ENCODE measurements around the gene TMEM187. TPM values are rescaled to one million over a fixed set of nuclear protein-coding genes. Genes with fewer than 3 reads are reported as not detected.

TMEM187 gene
- total RNA-seq, 2 donors from 2014 or later, result 4.8 to 8.1 TPM

DNA sequence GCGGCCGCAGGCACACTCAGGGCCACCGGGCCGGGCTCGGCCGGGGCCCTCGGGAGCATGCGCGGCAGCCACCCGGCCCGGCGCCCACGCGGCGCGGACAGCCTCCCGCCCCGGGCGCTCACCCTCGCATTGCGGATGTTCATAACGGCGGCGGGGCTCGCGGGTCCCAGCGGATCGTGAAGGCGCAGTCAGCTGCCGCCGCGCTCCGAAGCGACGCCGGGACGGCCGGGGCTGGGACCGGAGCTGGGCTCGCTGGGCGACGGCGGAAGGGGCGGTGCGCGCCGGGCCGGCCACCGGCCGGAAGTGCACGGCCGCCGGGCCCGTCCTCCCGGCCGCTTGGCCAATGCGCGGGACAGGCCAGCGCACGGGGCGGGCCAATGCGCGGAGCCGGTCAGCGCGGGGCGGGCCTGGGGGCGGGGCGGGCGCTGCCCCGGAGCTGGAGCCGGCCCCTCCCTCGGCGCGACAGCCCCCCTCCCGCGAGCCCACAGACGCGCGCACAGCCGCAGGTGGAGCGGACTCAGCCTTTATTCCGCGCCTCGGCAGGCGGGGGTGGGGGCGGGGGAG, 37.7 kb upstream of the TMEM187 start, which contains the start of gene NAA10:
TSS of gene NAA10 (minus strand) at position 276 of the 564 bp plus-strand sequence. CDS start at position 143, 133 bp downstream.
- peaks cover 8% of the 10 kb centered on the region for H3K36me3 ChIP-seq (ENCODE audit: control insufficient read depth, insufficient read depth, low read length)
- H3K4me3 Mint-ChIP-seq, result peak within 1 kb of the TSS; percentile 79
- TF ChIP-seq, protein P1, sequence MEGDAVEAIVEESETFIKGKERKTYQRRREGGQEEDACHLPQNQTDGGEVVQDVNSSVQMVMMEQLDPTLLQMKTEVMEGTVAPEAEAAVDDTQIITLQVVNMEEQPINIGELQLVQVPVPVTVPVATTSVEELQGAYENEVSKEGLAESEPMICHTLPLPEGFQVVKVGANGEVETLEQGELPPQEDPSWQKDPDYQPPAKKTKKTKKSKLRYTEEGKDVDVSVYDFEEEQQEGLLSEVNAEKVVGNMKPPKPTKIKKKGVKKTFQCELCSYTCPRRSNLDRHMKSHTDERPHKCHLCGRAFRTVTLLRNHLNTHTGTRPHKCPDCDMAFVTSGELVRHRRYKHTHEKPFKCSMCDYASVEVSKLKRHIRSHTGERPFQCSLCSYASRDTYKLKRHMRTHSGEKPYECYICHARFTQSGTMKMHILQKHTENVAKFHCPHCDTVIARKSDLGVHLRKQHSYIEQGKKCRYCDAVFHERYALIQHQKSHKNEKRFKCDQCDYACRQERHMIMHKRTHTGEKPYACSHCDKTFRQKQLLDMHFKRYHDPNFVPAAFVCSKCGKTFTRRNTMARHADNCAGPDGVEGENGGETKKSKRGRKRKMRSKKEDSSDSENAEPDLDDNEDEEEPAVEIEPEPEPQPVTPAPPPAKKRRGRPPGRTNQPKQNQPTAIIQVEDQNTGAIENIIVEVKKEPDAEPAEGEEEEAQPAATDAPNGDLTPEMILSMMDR (conservative IDR thresholded peaks at IDR 0.05), result no peak
- WGBS, 2 experiments (ENCODE audit: insufficient coverage in 1 of 2, insufficient read length in 1 of 2), result 0% methylated on average over 74 of the region's 87 CpGs; no CpG with 5 or more reads in 1 of the 2 experiments
- no peaks in the 10 kb centered on the region for H3K4me1 ChIP-seq (ENCODE audit: control insufficient read depth, insufficient read depth, low read length)
- H3K4me3 ChIP-seq (ENCODE audit: low read length), result peak within 1 kb of the TSS; percentile 85
- H3K9me3 ChIP-seq (ENCODE audit: control insufficient read depth, low read length), result no peaks in the 10 kb centered on the region
- H3K27me3 Mint-ChIP-seq (ENCODE audit: insufficient read depth), result peaks cover 1% of the 10 kb centered on the region
- H3K36me3 Mint-ChIP-seq (ENCODE audit: low read depth), result peaks cover 13% of the 10 kb centered on the region
- H3K27ac Mint-ChIP-seq, result peak within 1 kb of the TSS; percentile 58
- peak within 1 kb of the TSS; percentile 38 for H3K9ac ChIP-seq (ENCODE audit: extremely low read depth, low read length, poor library complexity, severe bottlenecking)
- peaks cover 75% of the 10 kb centered on the region for H3K9me3 Mint-ChIP-seq
- DNase-seq, result peak; percentile 83
- peaks cover 5% of the 10 kb centered on the region for H3K4me1 Mint-ChIP-seq
- no peaks in the 10 kb centered on the region for H3K27me3 ChIP-seq (ENCODE audit: control insufficient read depth, insufficient read depth, low read length, poor library complexity, severe bottlenecking)
- no peak within 1 kb of the TSS for H3K27ac ChIP-seq (ENCODE audit: low read depth, low read length)

DNA sequence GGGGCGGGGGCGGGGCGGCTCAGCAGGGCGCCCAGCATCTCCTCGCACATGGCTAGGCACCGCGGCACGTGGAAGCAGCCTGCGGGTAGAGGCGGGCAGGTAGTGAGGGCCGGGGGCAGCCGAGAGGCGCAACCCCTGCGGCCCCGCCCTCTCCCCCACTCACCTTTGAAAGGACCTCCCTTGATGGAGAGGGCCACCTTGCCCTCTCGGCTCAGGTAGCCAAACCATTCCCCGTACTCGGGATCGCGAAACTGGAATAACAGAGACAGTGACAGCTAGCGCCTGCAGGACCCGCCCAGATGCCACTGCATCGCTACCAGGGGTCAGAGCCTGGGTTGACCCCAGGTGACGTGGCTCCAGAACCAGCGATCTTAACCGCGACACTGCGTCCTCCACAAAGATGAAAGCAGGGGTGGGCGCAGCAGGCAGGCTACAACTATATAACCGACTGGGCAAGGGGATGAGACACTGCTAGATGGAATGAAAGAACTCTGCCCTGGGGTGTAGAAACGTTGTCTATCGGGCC, 37.2 kb upstream of the TMEM187 start:
- no peaks in the 10 kb centered on the region for H3K9me3 ChIP-seq (ENCODE audit: control insufficient read depth, low read length)
- H3K4me1 ChIP-seq (ENCODE audit: control insufficient read depth, insufficient read depth, low read length), result no peaks in the 10 kb centered on the region
- H3K36me3 ChIP-seq (ENCODE audit: control insufficient read depth, insufficient read depth, low read length), result peaks cover 8% of the 10 kb centered on the region
- H3K4me1 Mint-ChIP-seq, result peaks cover 5% of the 10 kb centered on the region
- peak overlapping the region; percentile 44 for H3K4me3 Mint-ChIP-seq
- peak overlapping the region; percentile 52 for H3K27ac Mint-ChIP-seq
- peak; percentile 75 for DNase-seq
- H3K9ac ChIP-seq (ENCODE audit: extremely low read depth, low read length, poor library complexity, severe bottlenecking), result no peak overlapping the region
- TF ChIP-seq, protein P1 (conservative IDR thresholded peaks at IDR 0.05), result no peak
- H3K4me3 ChIP-seq (ENCODE audit: low read length), result no peak overlapping the region
- 27 to 77% methylated on average over 4 to 30 of the region's 32 CpGs for WGBS, 2 experiments (ENCODE audit: insufficient coverage in 1 of 2, insufficient read length in 1 of 2)
- H3K27me3 Mint-ChIP-seq (ENCODE audit: insufficient read depth), result peaks cover 1% of the 10 kb centered on the region
- peaks cover 13% of the 10 kb centered on the region for H3K36me3 Mint-ChIP-seq (ENCODE audit: low read depth)
- peaks cover 77% of the 10 kb centered on the region for H3K9me3 Mint-ChIP-seq
- H3K27ac ChIP-seq (ENCODE audit: low read depth, low read length), result no peak overlapping the region
- H3K27me3 ChIP-seq (ENCODE audit: control insufficient read depth, insufficient read depth, low read length, poor library complexity, severe bottlenecking), result no peaks in the 10 kb centered on the region

DNA sequence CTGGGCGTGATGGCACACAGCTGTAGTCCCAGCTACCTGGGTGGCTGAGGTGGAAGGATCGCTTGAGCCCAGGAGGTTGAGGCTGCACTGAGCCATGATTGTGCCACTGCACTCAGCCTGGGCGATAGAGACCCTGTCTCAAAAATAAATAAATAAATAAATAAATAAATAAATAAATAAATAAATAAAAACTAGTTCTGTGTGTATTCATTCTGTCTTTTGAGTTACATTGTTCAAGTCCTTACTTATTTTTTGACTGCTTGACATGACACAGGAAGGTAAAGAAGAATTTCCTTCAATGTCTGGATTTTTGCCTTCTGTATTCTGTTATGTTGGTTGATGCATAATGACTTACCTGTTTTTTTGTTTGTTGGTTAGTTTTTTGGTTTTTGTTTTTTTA, 35.5 kb upstream of the TMEM187 start:
- TF ChIP-seq, protein P1 (conservative IDR thresholded peaks at IDR 0.05), result no peak
- no peaks in the 10 kb centered on the region for H3K4me1 ChIP-seq (ENCODE audit: control insufficient read depth, insufficient read depth, low read length)
- Mint-ChIP-seq H3K27me3 (ENCODE audit: insufficient read depth) (peaks cover 1% of the 10 kb centered on the region), H3K27ac (no peak overlapping the region), H3K36me3 (ENCODE audit: low read depth) (peaks cover 6% of the 10 kb centered on the region), H3K4me3 (no peak overlapping the region), H3K9me3 (peaks cover 67% of the 10 kb centered on the region), H3K4me1 (peaks cover 5% of the 10 kb centered on the region)
- H3K9ac ChIP-seq (ENCODE audit: extremely low read depth, low read length, poor library complexity, severe bottlenecking), result no peak overlapping the region
- H3K36me3 ChIP-seq (ENCODE audit: control insufficient read depth, insufficient read depth, low read length), result peaks cover 3% of the 10 kb centered on the region
- H3K9me3 ChIP-seq (ENCODE audit: control insufficient read depth, low read length), result no peaks in the 10 kb centered on the region
- H3K27me3 ChIP-seq (ENCODE audit: control insufficient read depth, insufficient read depth, low read length, poor library complexity, severe bottlenecking), result no peaks in the 10 kb centered on the region
- DNase-seq, result no peak
- H3K4me3 ChIP-seq (ENCODE audit: low read length), result no peak overlapping the region
- no peak overlapping the region for H3K27ac ChIP-seq (ENCODE audit: low read depth, low read length)
- WGBS, 2 experiments (ENCODE audit: insufficient coverage in 1 of 2, insufficient read length in 1 of 2), result 100% methylated on average over 1 to 2 of the region's 3 CpGs
